Astrocyte (in vitro differentiated cells and primary cell): ENCODE data around the gene PPFIA1. TPM values are rescaled to one million over a fixed set of nuclear protein-coding genes. Genes with fewer than 3 reads are reported as not detected.

Source experiments
- DNase-seq: peaks from one replicate; pipeline ENCODE4 v3.0.0-alpha.2; 2010; ENCODE audit warnings: low read depth
- FAIRE-seq: peaks from 2 replicates; lab custom pipeline; 2011; peaks lifted over from hg19 to GRCh38; lab: Jason Lieb, UNC
- H2AFZ ChIP-seq: 2 replicates; pipeline ENCODE4 v1.6.0; 2012; ENCODE audit warnings: low read depth, low read length, inconsistent platforms
- H3K27ac ChIP-seq: 2 replicates; pipeline ENCODE4 v1.5.1; 2011; ENCODE audit warnings: low read depth, low read length, inconsistent platforms
- H3K27me3 ChIP-seq: 2 replicates; pipeline ENCODE4 v1.6.0; 2011; ENCODE audit warnings: low read length, inconsistent platforms; ENCODE audit not compliant: insufficient read depth
- H3K36me3 ChIP-seq: 2 replicates; pipeline ENCODE4 v1.5.1; 2011; ENCODE audit warnings: low read length, inconsistent platforms; ENCODE audit not compliant: insufficient read depth
- H3K4me1 ChIP-seq: 2 replicates; pipeline ENCODE4 v1.5.1; 2011; ENCODE audit warnings: low read length, inconsistent platforms; ENCODE audit not compliant: insufficient read depth
- H3K4me2 ChIP-seq: 2 replicates; pipeline ENCODE4 v1.6.0; 2012; ENCODE audit warnings: low read length, inconsistent platforms
- H3K4me3 ChIP-seq: 2 replicates; pipeline ENCODE4 v1.5.1; 2011; ENCODE audit warnings: low read depth, mild to moderate bottlenecking, low read length, inconsistent platforms; ENCODE audit not compliant: insufficient read depth
- H3K79me2 ChIP-seq: 2 replicates; pipeline ENCODE4 v1.6.0; 2012; ENCODE audit warnings: mild to moderate bottlenecking, low read length, inconsistent platforms; ENCODE audit not compliant: insufficient read depth
- H3K9ac ChIP-seq: 2 replicates; pipeline ENCODE4 v1.6.0; 2012; ENCODE audit warnings: mild to moderate bottlenecking, low read length, inconsistent platforms
- H3K9me3 ChIP-seq: 2 replicates; pipeline ENCODE4 v1.5.1; 2012; ENCODE audit warnings: low read depth, mild to moderate bottlenecking, low read length, inconsistent platforms; ENCODE audit not compliant: insufficient read depth
- H4K20me1 ChIP-seq: 2 replicates; pipeline ENCODE4 v1.6.0; 2012; ENCODE audit warnings: low read length, inconsistent platforms; ENCODE audit not compliant: insufficient read depth
- H3K27ac Mint-ChIP-seq: one replicate; pipeline ENCODE4 v1.8.0; 2021; ENCODE audit warnings: mild to moderate bottlenecking, mixed read lengths; ENCODE audit not compliant: unreplicated experiment
- H3K27me3 Mint-ChIP-seq: one replicate; pipeline ENCODE4 v1.8.0; 2021; ENCODE audit warnings: low read depth, mixed read lengths; ENCODE audit not compliant: unreplicated experiment
- H3K36me3 Mint-ChIP-seq: one replicate; pipeline ENCODE4 v1.8.0; 2021; ENCODE audit warnings: low read depth, mixed read lengths; ENCODE audit not compliant: unreplicated experiment
- H3K4me1 Mint-ChIP-seq: one replicate; pipeline ENCODE4 v1.8.0; 2021; ENCODE audit warnings: low read depth, mixed read lengths; ENCODE audit not compliant: unreplicated experiment
- H3K4me3 Mint-ChIP-seq: one replicate; pipeline ENCODE4 v1.8.0; 2021; ENCODE audit warnings: mild to moderate bottlenecking, moderate library complexity, mixed read lengths; ENCODE audit not compliant: unreplicated experiment
- H3K9me3 Mint-ChIP-seq: one replicate; pipeline ENCODE4 v1.8.0; 2021; ENCODE audit warnings: mild to moderate bottlenecking, mixed read lengths; ENCODE audit not compliant: unreplicated experiment
- EZH2 ChIP-seq: IDR thresholded peaks from 2 replicates; pipeline ENCODE4 v1.6.1; 2012; ENCODE audit warnings: mild to moderate bottlenecking, low read length, inconsistent platforms; ENCODE audit not compliant: insufficient read depth
- total RNA-seq: library from RNA; stranded (reverse); gene quantifications from 2 replicates; pipeline ENCODE4 v1.2.1, GENCODE V29; 2021
- TF ChIP-seq, protein P1 (sequence below): IDR thresholded peaks from 2 replicates; pipeline ENCODE4 v1.5.1; 2011; ENCODE audit warnings: low read depth, mild to moderate bottlenecking, inconsistent platforms, low read length, moderate library complexity; ENCODE audit not compliant: insufficient read depth

PPFIA1 gene
- total RNA-seq, 1 donor from 2014 or later: 54.7 TPM

DNA sequence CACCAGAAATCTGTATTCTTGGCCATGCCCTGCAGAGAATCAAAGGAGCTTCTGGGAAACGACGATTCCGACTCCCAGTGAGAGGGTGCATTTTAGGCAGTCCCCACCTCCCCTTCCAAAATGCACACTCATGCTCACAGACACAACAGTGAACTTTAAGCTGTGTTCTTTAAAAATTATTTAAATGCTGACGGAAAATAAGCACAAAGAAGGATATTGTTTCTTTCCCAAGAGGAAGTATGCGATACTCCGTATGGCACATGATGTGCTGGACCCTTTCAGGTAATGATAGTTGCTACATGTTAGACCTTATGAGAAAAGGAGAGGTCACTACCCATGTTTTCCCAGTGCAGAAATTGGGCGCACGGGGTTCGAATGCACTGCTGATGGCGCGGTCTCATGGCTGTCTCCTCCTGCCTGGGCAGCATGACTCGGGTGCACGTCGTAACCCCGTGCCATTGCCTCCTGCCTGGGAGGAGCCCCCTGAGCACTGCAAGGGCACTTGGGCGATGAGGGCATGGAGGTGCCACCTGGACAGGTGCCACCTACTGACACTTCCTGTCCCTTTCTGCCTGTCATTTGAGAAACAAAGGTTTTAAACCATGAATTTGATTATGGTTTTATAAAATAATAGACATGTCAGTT is 64.0 kb downstream of the PPFIA1 start:
- FAIRE-seq (no peak), DNase-seq (no peak)
- Mint-ChIP-seq H3K4me3 (no peak overlapping the region), H3K9me3 (no peaks in the 10 kb centered on the region), H3K4me1 (no peaks in the 10 kb centered on the region), H3K27me3 (no peaks in the 10 kb centered on the region), H3K27ac (no peak overlapping the region), H3K36me3 (peaks cover 33% of the 10 kb centered on the region)
- Histone ChIP-seq H3K27ac (no peak overlapping the region), H3K9ac (no peak overlapping the region), H3K79me2 (no peaks in the 10 kb centered on the region), H2AFZ (no peak overlapping the region), H3K9me3 (no peaks in the 10 kb centered on the region), H3K4me2 (no peak overlapping the region), H4K20me1 (peaks cover 14% of the 10 kb centered on the region), H3K36me3 (peaks cover 71% of the 10 kb centered on the region), H3K4me3 (no peak overlapping the region), H3K27me3 (no peaks in the 10 kb centered on the region), H3K4me1 (no peaks in the 10 kb centered on the region)
- TF ChIP-seq, protein P1, sequence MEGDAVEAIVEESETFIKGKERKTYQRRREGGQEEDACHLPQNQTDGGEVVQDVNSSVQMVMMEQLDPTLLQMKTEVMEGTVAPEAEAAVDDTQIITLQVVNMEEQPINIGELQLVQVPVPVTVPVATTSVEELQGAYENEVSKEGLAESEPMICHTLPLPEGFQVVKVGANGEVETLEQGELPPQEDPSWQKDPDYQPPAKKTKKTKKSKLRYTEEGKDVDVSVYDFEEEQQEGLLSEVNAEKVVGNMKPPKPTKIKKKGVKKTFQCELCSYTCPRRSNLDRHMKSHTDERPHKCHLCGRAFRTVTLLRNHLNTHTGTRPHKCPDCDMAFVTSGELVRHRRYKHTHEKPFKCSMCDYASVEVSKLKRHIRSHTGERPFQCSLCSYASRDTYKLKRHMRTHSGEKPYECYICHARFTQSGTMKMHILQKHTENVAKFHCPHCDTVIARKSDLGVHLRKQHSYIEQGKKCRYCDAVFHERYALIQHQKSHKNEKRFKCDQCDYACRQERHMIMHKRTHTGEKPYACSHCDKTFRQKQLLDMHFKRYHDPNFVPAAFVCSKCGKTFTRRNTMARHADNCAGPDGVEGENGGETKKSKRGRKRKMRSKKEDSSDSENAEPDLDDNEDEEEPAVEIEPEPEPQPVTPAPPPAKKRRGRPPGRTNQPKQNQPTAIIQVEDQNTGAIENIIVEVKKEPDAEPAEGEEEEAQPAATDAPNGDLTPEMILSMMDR: no peak
- no peak for TF ChIP-seq EZH2

DNA sequence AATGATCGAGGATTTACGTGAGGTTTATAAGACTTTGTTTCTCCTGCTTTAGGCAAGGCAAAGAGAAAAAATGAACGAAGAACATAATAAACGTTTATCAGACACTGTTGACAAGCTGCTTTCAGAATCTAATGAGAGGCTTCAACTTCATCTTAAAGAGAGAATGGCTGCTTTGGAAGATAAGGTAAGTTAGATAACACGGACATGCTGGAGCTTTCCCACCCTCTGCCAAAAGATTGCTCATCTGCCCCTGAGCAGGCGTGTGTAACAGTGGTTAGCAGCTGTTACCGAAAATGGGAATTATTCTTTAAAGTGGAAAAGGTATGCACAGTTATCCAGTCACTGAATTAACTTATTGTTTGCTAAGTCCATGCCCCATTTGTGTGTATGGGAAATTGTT is 65.0 kb downstream of the PPFIA1 start:
- Histone ChIP-seq H2AFZ (no peak overlapping the region), H3K4me3 (no peak overlapping the region), H3K9me3 (no peaks in the 10 kb centered on the region), H3K27me3 (no peaks in the 10 kb centered on the region), H3K27ac (no peak overlapping the region), H4K20me1 (peaks cover 14% of the 10 kb centered on the region), H3K36me3 (peaks cover 64% of the 10 kb centered on the region), H3K4me1 (no peaks in the 10 kb centered on the region), H3K4me2 (no peak overlapping the region), H3K79me2 (no peaks in the 10 kb centered on the region), H3K9ac (no peak overlapping the region)
- peaks cover 29% of the 10 kb centered on the region for H3K36me3 Mint-ChIP-seq
- FAIRE-seq (no peak), DNase-seq (no peak)
- TF ChIP-seq EZH2: no peak
- TF ChIP-seq, protein P1: no peak
- H3K9me3 Mint-ChIP-seq: no peaks in the 10 kb centered on the region
- no peaks in the 10 kb centered on the region for H3K4me1 Mint-ChIP-seq
- H3K4me3 Mint-ChIP-seq: no peak overlapping the region
- H3K27me3 Mint-ChIP-seq: no peaks in the 10 kb centered on the region
- no peak overlapping the region for H3K27ac Mint-ChIP-seq

GRCh38 chr11:70338594-70338993 is 68.1 kb downstream of the PPFIA1 start:
- TF ChIP-seq EZH2: no peak
- TF ChIP-seq, protein P1: no peak
- Mint-ChIP-seq H3K4me3 (no peak overlapping the region), H3K4me1 (no peaks in the 10 kb centered on the region), H3K27me3 (no peaks in the 10 kb centered on the region), H3K36me3 (peaks cover 32% of the 10 kb centered on the region), H3K27ac (no peak overlapping the region), H3K9me3 (no peaks in the 10 kb centered on the region)
- no peaks in the 10 kb centered on the region for H3K27me3 ChIP-seq
- DNase-seq: no peak
- H3K4me1 ChIP-seq: no peaks in the 10 kb centered on the region
- H3K4me3 ChIP-seq: no peak overlapping the region
- no peak for FAIRE-seq
- no peak overlapping the region for H2AFZ ChIP-seq
- H3K79me2 ChIP-seq: no peaks in the 10 kb centered on the region
- H4K20me1 ChIP-seq: peaks cover 7% of the 10 kb centered on the region
- no peak overlapping the region for H3K27ac ChIP-seq
- H3K4me2 ChIP-seq: no peak overlapping the region
- peaks cover 54% of the 10 kb centered on the region for H3K36me3 ChIP-seq
- no peaks in the 10 kb centered on the region for H3K9me3 ChIP-seq
- no peak overlapping the region for H3K9ac ChIP-seq
